ENCODE data around the gene DDN.

DDN gene

GRCh38 chr12:49010092-49010668 lies 11.0 kb upstream of the DDN start:
- DNase-seq, result no peak

DNA sequence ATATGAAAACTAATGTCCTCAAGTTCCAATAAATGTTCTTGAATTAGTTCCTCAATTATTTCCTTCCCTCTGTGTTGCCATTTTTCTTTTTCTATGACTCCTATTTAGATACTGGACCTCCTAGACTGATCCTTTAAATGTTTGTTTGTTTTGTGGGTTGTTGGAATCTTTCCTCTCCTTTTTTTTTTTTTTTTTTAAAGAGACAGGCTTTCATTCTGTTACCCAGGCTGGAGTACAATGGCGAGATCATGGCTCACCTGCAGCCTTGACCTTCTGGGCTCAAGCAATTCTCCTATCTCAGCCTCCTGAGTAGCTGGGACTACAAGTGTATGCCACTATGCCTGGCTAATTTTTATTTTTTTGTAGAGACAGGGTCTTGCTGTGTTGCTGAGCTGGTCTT lies 9.8 kb upstream of the DDN start:
- no peak for DNase-seq

DNA sequence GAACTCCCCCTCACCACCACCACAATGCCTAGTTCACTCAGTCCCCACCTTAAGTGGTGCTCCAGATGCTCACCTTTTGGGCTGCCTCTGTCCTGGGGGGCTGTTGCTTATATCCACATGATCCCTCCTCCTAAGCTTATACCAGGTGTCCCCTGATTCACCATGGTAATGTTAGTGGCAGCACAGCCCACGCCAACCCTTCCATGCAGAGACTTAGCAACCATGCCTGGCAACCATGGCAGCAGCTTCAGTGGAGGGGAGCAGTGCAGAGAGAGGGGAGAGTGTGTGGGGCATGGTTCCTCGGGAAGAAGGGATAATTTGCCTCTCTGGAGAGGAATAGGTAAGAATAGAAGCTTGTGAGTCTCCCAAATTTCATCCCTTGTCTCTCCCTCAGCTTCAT lies 1.2 kb upstream of the DDN start:
- no peak for DNase-seq

GRCh38 chr12:48998497-48999353 lies 450 bp downstream of the DDN start:
- DNase-seq, result peak; percentile 74

- DNase-seq, result peak; percentile 82
These were observed 1.3 kb downstream of the DDN start for GRCh38 chr12:48997719-48998496.

DNA sequence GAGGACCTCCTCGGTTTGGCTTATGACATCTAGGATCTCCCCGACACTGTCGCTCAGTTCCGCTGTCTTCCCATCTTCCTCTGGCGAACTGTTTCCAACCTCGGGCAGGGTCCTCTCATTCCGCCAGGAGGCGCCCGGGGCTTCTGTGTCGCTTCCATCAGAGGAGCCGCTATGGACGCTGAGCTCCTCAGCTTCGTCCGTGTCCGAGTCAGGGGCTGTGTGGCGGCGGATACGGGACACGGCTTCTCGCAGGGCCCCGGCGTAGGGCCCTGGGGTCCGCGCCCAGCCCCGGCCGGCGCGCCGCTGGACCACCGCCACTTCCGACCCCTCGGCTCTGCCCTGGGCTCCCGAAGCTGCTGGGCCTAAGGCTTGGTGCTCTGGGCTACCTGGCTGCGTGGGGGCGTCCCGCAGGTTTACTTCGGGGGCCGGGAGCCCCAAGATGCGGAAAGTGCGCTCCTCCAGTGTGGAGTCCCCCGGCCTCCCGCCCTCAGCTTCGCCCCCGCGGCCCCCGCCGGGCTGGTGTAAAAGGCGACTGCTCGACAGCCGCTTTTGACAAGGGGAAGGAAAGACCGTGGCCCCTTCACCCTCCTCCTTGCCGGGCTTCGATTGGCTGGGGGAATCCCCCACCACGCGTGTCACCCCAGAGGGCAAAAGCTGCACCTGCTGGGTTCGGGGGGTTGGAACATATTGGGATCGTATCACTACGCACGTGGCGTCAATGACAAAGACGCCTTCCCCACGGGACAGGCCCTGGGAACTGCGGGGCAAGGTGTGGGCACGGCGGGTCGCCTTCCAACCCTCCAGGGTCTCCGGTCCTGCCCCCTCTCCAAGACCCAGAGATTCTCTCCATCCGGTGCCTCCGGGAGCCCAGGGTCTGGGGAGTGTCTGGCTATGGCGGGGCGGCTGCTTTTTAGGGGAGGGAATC lies 2.1 kb downstream of the DDN start:
- DNase-seq, result peak; percentile 78

GRCh38 chr12:48995086-48995879 lies 3.9 kb downstream of the DDN start:
- peak; percentile 70 for DNase-seq

DNA sequence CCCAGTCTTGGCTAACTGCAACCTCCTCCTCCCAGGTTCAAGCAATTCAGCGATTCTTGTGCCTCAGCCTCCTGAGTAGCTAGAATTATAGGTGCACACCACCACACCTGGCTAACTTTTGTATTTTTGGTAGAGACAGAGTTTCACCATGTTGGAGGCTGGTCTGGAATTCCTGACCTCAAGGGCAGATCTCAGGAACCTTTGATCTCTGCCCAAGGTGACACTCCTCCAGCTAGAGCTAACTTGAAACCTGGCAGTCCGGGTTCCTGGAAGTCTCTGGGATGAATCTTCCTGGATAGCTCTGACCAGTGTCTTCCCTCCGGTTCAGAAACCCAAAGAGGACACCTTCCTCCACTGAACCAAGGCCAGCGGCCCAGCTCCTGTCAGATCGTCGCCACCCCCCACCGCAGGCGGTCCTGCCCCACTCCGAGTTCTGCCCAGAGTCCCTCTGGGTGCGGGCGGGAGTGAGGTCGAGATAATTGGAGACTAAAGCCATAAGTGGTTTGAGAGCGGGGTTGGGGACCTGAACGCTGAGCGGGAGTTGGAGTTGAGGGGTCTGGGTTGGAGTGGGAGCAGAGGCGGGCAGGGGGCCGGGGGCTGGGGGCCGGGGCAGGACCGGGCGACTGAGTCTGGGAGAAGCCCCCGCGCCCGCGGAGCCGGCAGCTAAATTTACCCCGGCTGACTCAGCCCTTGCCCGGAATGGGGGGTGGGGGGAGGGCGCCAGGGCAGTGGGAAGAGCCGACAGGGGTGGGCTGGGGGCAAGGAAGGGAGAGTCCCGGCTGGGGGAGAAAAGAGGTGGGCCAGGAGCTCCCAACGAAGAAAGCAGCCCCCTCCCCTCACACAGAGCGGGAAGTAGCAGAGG lies 4.7 kb downstream of the DDN start:
- DNase-seq, result no peak

DNA sequence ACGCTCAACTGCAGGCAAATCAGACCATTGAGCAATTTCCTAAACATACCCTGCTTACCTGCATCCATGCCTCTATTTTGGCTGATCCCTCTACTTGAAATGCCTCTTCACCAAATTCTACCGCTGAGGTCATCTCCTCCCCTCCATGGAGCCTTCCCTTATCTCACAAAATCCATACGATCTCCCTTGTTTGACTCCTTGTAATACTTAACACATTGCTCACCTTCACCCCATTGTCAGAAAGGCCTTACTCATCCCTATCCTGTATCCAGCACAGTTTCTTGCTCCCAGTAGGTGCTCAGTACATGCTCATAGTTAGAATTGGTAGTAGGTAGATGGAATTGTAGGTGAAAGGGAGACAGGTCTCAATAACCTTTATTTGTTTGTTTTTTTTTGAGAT lies 5.4 kb downstream of the DDN start:
- no peak for DNase-seq

GRCh38 chr12:48991247-48992050 lies 7.7 kb downstream of the DDN start:
- no peak for DNase-seq

DNA sequence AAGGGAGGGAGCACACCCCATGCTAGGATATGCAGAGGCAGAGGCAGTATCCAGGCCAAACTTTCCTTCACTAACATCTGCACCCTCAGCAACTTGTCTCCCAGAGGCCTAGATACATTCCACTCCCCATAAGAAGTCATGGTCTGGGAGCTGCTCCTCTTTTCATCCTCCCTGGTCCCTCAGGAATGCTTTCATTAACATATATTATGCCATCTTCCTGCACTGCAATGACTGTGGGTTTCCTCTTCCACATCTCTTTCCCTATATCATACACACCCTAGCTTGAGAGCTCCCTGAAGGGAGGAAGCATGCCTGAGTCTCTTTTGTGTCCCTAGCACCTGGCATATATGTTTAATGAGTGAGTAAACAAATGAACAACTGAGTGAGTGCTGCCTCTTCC lies 8.6 kb downstream of the DDN start:
- no peak for DNase-seq

- DNase-seq, result peak; percentile 77
These were observed 11.0 kb downstream of the DDN start for GRCh38 chr12:48988030-48988649.

GRCh38 chr12:48986720-48987291 lies 12.4 kb downstream of the DDN start:
- DNase-seq, result no peak

GRCh38 chr12:48985901-48986300 lies 13.3 kb downstream of the DDN start:
- no peak for DNase-seq

GRCh38 chr12:48985475-48985897 lies 13.7 kb downstream of the DDN start:
- DNase-seq, result no peak

DNA sequence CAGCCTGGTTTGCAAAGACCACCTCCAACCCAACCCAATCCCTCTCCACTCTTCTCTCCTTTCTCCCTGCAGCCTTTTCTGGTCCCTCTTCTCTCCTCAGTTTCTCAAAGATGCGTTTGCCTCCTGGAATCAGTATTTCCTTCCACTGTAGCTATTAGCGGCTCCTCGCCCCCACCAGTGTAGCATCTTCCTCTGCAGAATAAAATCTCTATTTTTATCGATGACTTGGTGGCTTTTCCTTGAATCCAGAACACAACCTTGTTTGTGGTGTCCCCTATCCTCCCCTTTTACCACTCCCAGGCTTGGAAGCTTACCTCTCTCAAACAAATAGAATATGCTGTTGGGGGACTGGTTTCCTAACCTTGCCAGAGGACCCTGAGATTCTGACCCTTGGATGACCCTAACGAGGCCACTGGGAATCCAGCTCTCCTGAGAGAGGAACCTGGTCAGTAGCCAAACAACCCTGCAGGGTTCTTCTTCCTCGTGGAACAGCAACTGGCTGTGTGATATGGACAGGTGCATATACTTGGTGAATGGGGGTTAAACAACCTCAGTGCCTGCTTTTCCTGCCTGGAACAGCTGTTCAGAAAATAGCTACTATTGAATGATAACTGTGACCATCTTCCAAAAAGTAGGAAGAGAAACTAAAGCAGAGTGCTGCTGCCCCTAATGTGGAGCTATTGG lies 16.6 kb downstream of the DDN start:
- DNase-seq, result no peak

- DNase-seq, result no peak
These were observed 17.4 kb downstream of the DDN start for GRCh38 chr12:48981757-48982157.

Data from RPMI8226 (cell line).